Measurements from ENCODE around the gene YIF1A. TPM values are rescaled to one million over a fixed set of nuclear protein-coding genes. Genes with fewer than 3 reads are reported as not detected.

The YIF1A gene
- total and polyA plus RNA-seq, 2 of the 4 experiments (the other 2 are of a cell fraction) = 128 to 207 TPM

DNA sequence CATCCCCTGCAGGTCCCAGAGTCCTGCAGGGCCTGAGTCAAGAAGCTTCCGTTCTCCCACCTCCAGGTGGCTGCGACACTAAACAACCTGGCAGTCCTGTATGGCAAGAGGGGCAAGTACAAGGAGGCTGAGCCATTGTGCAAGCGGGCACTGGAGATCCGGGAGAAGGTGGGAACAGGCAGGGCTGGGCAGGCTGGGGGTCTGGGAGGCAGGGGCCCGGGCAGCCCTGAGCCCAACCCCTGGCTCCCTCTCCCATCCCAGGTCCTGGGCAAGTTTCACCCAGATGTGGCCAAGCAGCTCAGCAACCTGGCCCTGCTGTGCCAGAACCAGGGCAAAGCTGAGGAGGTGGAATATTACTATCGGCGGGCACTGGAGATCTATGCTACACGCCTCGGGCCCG, 25.2 kb downstream of the YIF1A start:
- Histone ChIP-seq H3K9me3 (ENCODE audit: control insufficient read depth, insufficient read depth, low read length) (no peaks in the 10 kb centered on the region), H2BK15ac (ENCODE audit: low read depth, low read length) (no peak overlapping the region), H3K27ac (ENCODE audit: insufficient read depth, low read length) (no peak overlapping the region), H3K18ac (ENCODE audit: low read depth, low read length) (no peak overlapping the region), H2BK120ac (ENCODE audit: low read depth, low read length) (no peak overlapping the region), H3K4me1 (ENCODE audit: control insufficient read depth, insufficient read depth, low read length) (peaks cover 6% of the 10 kb centered on the region; the same call in 1 of the 2 replicates), H4K5ac (ENCODE audit: low read depth, low read length) (no peak overlapping the region), H4K20me1 (ENCODE audit: insufficient read depth, low read length) (peaks cover 18% of the 10 kb centered on the region; the same call in 1 of the 2 replicates), H2AK5ac (ENCODE audit: low read depth, low read length) (no peak overlapping the region), H4K91ac (ENCODE audit: insufficient read depth, low read depth, low read length) (no peak overlapping the region), H3K4me3 (ENCODE audit: insufficient read depth, low read depth, low read length) (no peak overlapping the region), H2BK5ac (ENCODE audit: low read depth, low read length, poor library complexity, severe bottlenecking) (no peak overlapping the region), H2BK20ac (ENCODE audit: low read depth, low read length) (no peak overlapping the region), H3K4me2 (ENCODE audit: low read depth, low read length) (no peak overlapping the region), H3K23ac (ENCODE audit: low read depth, low read length) (no peak overlapping the region), H2AK9ac (replicated peaks; ENCODE audit: low read depth, low read length, poor library complexity) (no peak overlapping the region), H3K56ac (ENCODE audit: extremely low read depth, insufficient read depth, low read length) (no peak overlapping the region), H3K9ac (ENCODE audit: low read depth, low read length) (no peak overlapping the region), H4K8ac (ENCODE audit: low read depth in 2 of 2, low read length in 2 of 2) (no peak overlapping the region), H3K9me1 (ENCODE audit: insufficient read depth, low read length) (no peaks in the 10 kb centered on the region; the same call in 1 of the 2 replicates), H2AFZ (replicated peaks; ENCODE audit: low read length, poor library complexity) (no peak overlapping the region), H3K4ac (ENCODE audit: low read depth, low read length) (no peak overlapping the region), H3K79me1 (ENCODE audit: low read depth in 1 of 2, low read length in 2 of 2) (peaks cover 17 to 44% of the 10 kb centered on the region in 2 experiments), H3K27me3 (ENCODE audit: control insufficient read depth, insufficient read depth, low read length) (no peaks in the 10 kb centered on the region), H3K14ac (replicated peaks; ENCODE audit: low read depth, low read length) (no peak overlapping the region), H3K36me3 (ENCODE audit: control insufficient read depth, insufficient read depth, low read length) (peaks cover 50% of the 10 kb centered on the region)
- ChIA-PET CTCF (no interaction called here), POLR2A (ENCODE audit: unreplicated experiment) (no interaction called here)
- WGBS, 2 experiments (ENCODE audit: extremely low coverage in 2 of 2, insufficient read length in 1 of 2) = 100% methylated on average over 4 of the region's 10 CpGs; no CpG with 5 or more reads in 1 of the 2 experiments
- in situ Hi-C loops (cut with MboI; ENCODE audit: low sequenced_read_pairs) (no loop called here), intact Hi-C loops (cut with micrococcal nuclease) (no loop called here), dilution Hi-C loops (cut with HindIII; ENCODE audit: low sequenced_read_pairs, unreplicated experiment) (no loop called here)
- no TSS peak for BruUV-seq (replicated peaks)
- no peak for DNase-seq
- TF ChIP-seq MXI1 (IDR thresholded peaks at IDR 0.05; ENCODE audit: borderline replicate concordance, low read depth, low read length) (no peak), NFE2L2 (IDR thresholded peaks at IDR 0.05; ENCODE audit: low read depth, low read length) (no peak), CHD1 (IDR thresholded peaks at IDR 0.05; ENCODE audit: low read depth, low read length) (no peak), MAZ (IDR thresholded peaks at IDR 0.05; ENCODE audit: borderline replicate concordance, low read depth, low read length) (no peak), SMC3 (IDR thresholded peaks at IDR 0.05; ENCODE audit: low read depth, low read length) (no peak), FOS (IDR thresholded peaks at IDR 0.05; ENCODE audit: low read depth, low read length) (no peak), MAFK (IDR thresholded peaks at IDR 0.05; ENCODE audit: low read depth, low read length) (no peak), RAD21 (IDR thresholded peaks at IDR 0.05; ENCODE audit: low read length) (no peak), BHLHE40 (IDR thresholded peaks at IDR 0.05; ENCODE audit: low read depth, low read length) (no peak), CEBPB (IDR thresholded peaks at IDR 0.05; ENCODE audit: low read depth, low read length) (no peak)
- TF ChIP-seq, protein P1, sequence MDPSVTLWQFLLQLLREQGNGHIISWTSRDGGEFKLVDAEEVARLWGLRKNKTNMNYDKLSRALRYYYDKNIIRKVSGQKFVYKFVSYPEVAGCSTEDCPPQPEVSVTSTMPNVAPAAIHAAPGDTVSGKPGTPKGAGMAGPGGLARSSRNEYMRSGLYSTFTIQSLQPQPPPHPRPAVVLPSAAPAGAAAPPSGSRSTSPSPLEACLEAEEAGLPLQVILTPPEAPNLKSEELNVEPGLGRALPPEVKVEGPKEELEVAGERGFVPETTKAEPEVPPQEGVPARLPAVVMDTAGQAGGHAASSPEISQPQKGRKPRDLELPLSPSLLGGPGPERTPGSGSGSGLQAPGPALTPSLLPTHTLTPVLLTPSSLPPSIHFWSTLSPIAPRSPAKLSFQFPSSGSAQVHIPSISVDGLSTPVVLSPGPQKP (IDR thresholded peaks at IDR 0.05; ENCODE audit: borderline replicate concordance, low read depth, low read length) = no peak
- TF ChIP-seq, protein P2, sequence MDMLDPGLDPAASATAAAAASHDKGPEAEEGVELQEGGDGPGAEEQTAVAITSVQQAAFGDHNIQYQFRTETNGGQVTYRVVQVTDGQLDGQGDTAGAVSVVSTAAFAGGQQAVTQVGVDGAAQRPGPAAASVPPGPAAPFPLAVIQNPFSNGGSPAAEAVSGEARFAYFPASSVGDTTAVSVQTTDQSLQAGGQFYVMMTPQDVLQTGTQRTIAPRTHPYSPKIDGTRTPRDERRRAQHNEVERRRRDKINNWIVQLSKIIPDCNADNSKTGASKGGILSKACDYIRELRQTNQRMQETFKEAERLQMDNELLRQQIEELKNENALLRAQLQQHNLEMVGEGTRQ (IDR thresholded peaks at IDR 0.05; ENCODE audit: low read depth, low read length) = no peak
- TF ChIP-seq, protein P3, sequence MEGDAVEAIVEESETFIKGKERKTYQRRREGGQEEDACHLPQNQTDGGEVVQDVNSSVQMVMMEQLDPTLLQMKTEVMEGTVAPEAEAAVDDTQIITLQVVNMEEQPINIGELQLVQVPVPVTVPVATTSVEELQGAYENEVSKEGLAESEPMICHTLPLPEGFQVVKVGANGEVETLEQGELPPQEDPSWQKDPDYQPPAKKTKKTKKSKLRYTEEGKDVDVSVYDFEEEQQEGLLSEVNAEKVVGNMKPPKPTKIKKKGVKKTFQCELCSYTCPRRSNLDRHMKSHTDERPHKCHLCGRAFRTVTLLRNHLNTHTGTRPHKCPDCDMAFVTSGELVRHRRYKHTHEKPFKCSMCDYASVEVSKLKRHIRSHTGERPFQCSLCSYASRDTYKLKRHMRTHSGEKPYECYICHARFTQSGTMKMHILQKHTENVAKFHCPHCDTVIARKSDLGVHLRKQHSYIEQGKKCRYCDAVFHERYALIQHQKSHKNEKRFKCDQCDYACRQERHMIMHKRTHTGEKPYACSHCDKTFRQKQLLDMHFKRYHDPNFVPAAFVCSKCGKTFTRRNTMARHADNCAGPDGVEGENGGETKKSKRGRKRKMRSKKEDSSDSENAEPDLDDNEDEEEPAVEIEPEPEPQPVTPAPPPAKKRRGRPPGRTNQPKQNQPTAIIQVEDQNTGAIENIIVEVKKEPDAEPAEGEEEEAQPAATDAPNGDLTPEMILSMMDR (conservative IDR thresholded peaks at IDR 0.05; ENCODE audit: low read depth, low read length) = no peak
- no peak for ATAC-seq (ENCODE audit: low read depth)
